ENCODE data around the gene PPP1R12C. TPM values are rescaled to one million over a fixed set of nuclear protein-coding genes. Genes with fewer than 3 reads are reported as not detected.

Gene PPP1R12C
- total RNA-seq, 1 experiment from 2014 or later: 79.9 TPM

DNA sequence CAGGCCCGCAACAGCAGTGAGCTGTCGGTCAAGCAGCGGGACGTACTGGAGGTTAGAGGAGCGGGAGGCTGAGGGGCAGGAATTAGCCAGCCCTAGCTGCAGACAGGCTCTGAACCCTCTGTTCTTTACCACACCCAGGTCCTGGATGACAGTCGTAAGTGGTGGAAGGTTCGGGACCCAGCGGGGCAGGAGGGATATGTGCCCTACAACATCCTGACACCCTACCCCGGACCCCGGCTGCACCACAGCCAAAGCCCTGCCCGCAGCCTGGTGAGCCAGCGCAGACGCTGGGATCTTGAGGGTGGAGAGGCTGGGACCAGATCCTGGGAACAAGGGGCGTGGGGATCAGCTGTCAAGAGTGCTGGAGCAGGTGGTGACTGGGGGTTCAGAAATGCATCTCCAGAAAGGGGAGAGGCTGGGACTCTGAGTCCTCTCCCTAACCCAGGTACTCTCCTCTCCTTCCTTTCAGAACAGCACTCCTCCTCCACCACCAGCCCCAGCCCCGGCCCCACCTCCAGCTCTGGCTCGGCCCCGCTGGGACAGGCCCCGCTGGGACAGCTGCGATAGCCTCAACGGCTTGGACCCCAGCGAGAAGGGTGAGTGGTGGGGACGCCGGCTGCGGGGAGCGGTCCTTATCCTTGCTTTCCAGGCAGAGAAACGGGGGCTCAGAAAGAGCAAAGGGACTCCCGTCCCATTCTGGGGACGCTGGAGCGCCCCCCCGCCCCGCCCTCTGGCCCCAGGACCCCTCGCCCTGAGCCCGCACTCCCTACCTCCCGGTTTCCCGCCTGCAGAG is 31.3 kb downstream of the PPP1R12C start:
- no peak overlapping the region for H4K8ac ChIP-seq (replicated peaks; ENCODE audit: insufficient read length, low read depth, low read length)
- H3K27me3 ChIP-seq (ENCODE audit: insufficient read depth, low read length): no peaks in the 10 kb centered on the region
- H3K56ac ChIP-seq (ENCODE audit: insufficient read length, low read depth, low read length): no peak overlapping the region
- Mint-ChIP-seq H3K4me3 (peak overlapping the region; percentile 71 to 73), H3K27ac (no peak overlapping the region), H3K9me3 (no peaks in the 10 kb centered on the region), H3K4me1 (peaks cover 30 to 56% of the 10 kb centered on the region in 2 experiments), H3K36me3 (ENCODE audit: insufficient read depth in 1 of 3, low read depth in 3 of 3) (peaks cover 17 to 30% (median 29%) of the 10 kb centered on the region in 3 experiments; a peak in 6 of 7 replicates), H3K27me3 (ENCODE audit: low read depth) (peaks cover 43% of the 10 kb centered on the region)
- peak overlapping the region; percentile 73 for H3K4me2 ChIP-seq (ENCODE audit: insufficient read depth, insufficient read length, low read length)
- WGBS (ENCODE audit: extremely low coverage, insufficient read length, low lambda C conversion rate): no CpG with 5 or more reads among the region's 35 CpGs
- no peak for DNase-seq
- no peak overlapping the region for H4K91ac ChIP-seq (ENCODE audit: insufficient read length, low read depth, low read length)
- H2BK120ac ChIP-seq (ENCODE audit: low read depth, low read length, poor library complexity, severe bottlenecking): no peak overlapping the region
- no peak overlapping the region for H2AK5ac ChIP-seq (ENCODE audit: insufficient read length, low read length)
- H4K5ac ChIP-seq (ENCODE audit: insufficient read length, low read depth, low read length): no peak overlapping the region
- TF ChIP-seq CTCF (conservative IDR thresholded peaks at IDR 0.05): no peak
- H3K4me1 ChIP-seq (ENCODE audit: insufficient read depth, low read length): peaks cover 12% of the 10 kb centered on the region; the same call in 1 of the 2 replicates
- no peak overlapping the region for H2BK15ac ChIP-seq (ENCODE audit: low read depth, low read length)
- H2BK5ac ChIP-seq (ENCODE audit: insufficient read length, low read length): no peak overlapping the region
- H3K23ac ChIP-seq (ENCODE audit: insufficient read length, low read depth, low read length): no peak overlapping the region
- H3K27ac ChIP-seq (ENCODE audit: insufficient read length, low read depth, low read length): no peak overlapping the region
- H3K23me2 ChIP-seq (ENCODE audit: insufficient read length, low read depth, low read length, poor library complexity, severe bottlenecking): peaks cover 26% of the 10 kb centered on the region
- H3K9me3 ChIP-seq (ENCODE audit: control insufficient read depth, low read depth, low read length): no peaks in the 10 kb centered on the region
- no peak overlapping the region for H3T11ph ChIP-seq (ENCODE audit: low read length)
- H3K4ac ChIP-seq (ENCODE audit: low read depth, low read length): no peak overlapping the region
- H2AFZ ChIP-seq (ENCODE audit: low read length): no peak overlapping the region
- H3K14ac ChIP-seq (ENCODE audit: insufficient read depth, low read length): no peak overlapping the region
- H3K9ac ChIP-seq (ENCODE audit: extremely low read depth, insufficient read length, low read length): peak overlapping the region; percentile 19
- H4K20me1 ChIP-seq (ENCODE audit: control insufficient read depth, insufficient read depth, insufficient read length): no peaks in the 10 kb centered on the region
- H2BK12ac ChIP-seq (ENCODE audit: insufficient read length, low read depth, low read length): no peak overlapping the region
- H3K18ac ChIP-seq (ENCODE audit: insufficient read length, low read depth, low read length): no peak overlapping the region
- H3K79me1 ChIP-seq (ENCODE audit: insufficient read depth, low read depth, low read length, poor library complexity, severe bottlenecking): no peaks in the 10 kb centered on the region
- no peaks in the 10 kb centered on the region for H3K79me2 ChIP-seq (ENCODE audit: insufficient read depth, low read length)
- H2BK20ac ChIP-seq (ENCODE audit: low read depth, low read length, poor library complexity, severe bottlenecking): no peak overlapping the region

Data from H9 (cell line).